T-helper 1 cell treated with Interleukin-12 subunit alpha and Interleukin-12 subunit beta and Interleukin-4 antibody, amounts not matched to agents 30 μg/mL and 1 μg/mL, for 36 hours (primary cell): ENCODE results near the gene TAS2R60.

Experiments
- H3K27ac Mint-ChIP-seq: one replicate; pipeline ENCODE4 v1.8.0; 2021; ENCODE audit warnings: mild to moderate bottlenecking, mixed read lengths
- H3K27me3 Mint-ChIP-seq: one replicate; pipeline ENCODE4 v1.8.0; 2021; ENCODE audit warnings: low read depth, mixed read lengths
- H3K36me3 Mint-ChIP-seq: one replicate; pipeline ENCODE4 v1.8.0; 2021; ENCODE audit warnings: low read depth, mixed read lengths
- H3K4me1 Mint-ChIP-seq: one replicate; pipeline ENCODE4 v1.8.0; 2021; ENCODE audit warnings: low read depth, mixed read lengths
- H3K4me3 Mint-ChIP-seq: one replicate; pipeline ENCODE4 v1.8.0; 2021; ENCODE audit warnings: mild to moderate bottlenecking, moderate library complexity, mixed read lengths
- H3K9me3 Mint-ChIP-seq: one replicate; pipeline ENCODE4 v1.8.0; 2021; ENCODE audit warnings: mixed read lengths

TAS2R60 gene

DNA sequence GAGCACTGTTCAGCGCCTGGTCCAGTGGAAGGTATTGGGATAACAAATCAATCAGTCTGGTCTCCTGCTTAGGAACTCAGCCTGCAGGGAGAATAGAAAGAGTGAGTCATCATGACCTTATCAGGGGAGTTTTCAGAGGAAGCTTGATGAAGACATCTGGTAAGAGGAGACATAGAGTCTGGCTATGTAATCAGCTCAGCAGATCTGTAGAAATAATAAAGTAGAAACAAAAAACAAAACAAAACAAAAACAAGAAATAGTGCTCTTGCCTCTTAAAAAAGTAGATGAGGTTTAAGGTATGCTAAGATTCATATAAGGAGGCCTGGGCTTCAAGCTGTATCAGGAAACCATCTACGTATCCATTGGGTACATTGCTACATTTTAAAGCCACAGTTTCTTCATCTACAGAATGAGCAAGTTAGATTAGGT lies 48.8 kb downstream of the TAS2R60 start:
- Mint-ChIP-seq H3K4me1 (peaks cover 19% of the 10 kb centered on the region), H3K9me3 (no peaks in the 10 kb centered on the region), H3K36me3 (no peaks in the 10 kb centered on the region), H3K4me3 (no peak overlapping the region), H3K27me3 (no peaks in the 10 kb centered on the region), H3K27ac (peak overlapping the region; percentile 32)

DNA sequence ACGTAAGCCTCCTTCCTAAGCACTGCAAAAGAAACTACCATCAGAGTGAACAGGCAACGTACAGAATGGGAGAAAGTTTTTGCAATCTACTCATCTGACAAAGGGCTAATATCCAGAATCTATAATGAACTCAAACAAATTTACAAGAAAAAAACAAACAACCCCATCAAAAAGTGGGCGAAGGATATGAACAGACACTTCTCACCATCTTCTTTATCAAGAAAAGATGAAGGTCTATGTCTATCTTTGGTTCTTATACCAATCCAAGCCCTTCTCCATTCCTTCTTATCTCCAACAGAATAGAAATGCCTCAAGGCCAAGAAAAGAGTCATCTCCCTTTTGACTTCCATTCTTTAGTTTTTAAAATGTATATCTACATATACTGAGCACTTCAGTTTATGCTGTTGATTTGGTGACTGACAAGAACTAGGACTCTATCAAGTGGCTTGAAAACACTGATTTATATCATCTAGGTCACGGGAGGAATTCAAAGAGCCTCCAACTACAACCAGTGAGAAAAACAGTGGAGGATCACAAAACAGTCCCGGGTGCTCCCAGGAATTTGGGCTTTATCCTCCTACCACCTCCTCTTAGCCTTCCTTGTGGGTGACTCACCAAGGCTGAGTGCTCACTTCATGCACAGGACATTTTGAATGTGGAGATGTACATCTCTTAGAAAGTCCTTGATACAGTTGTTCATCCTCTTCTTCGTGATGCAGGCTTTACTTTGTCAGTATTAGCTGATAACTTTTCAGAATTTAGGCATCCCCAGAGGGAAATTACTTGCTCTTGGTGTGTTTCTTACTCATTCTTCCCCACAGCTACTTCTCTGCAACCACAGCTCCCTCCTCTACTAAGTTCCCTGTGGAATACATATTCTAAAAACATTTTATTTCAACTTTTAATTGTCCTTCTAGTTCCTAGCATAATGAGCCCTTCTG lies 49.8 kb downstream of the TAS2R60 start:
- Mint-ChIP-seq H3K9me3 (no peaks in the 10 kb centered on the region), H3K27ac (peak overlapping the region; percentile 6), H3K27me3 (no peaks in the 10 kb centered on the region), H3K4me1 (peaks cover 19% of the 10 kb centered on the region), H3K36me3 (no peaks in the 10 kb centered on the region), H3K4me3 (no peak overlapping the region)

DNA sequence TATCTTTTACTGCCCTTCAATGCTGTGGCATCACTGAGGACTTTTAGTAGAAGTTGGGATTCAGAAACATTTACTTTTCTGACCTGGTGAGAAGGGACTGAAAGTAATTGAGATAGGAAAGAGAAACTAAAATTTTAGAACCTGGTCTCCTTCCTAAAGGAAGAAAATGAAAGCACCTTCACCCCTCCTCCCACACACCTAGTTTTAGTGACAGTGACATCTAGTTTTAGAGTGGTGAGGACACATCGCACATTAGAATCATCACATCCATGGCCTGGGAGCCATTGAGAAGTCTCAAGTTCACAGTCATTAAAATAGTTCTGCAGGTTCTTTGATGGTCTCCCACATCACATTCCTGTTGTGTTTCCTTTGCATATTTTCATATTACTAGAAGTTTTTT lies 50.5 kb downstream of the TAS2R60 start:
- Mint-ChIP-seq H3K9me3 (no peaks in the 10 kb centered on the region), H3K36me3 (no peaks in the 10 kb centered on the region), H3K4me3 (no peak overlapping the region), H3K27ac (peak overlapping the region; percentile 6), H3K4me1 (peaks cover 19% of the 10 kb centered on the region), H3K27me3 (no peaks in the 10 kb centered on the region)
